Adrenal gland (tissue), 12 donors: ENCODE measurements around the gene ASB6. TPM values are rescaled to one million over a fixed set of nuclear protein-coding genes. Genes with fewer than 3 reads are reported as not detected.

ENCODE experiments used
- DNase-seq, 7 donors: peaks; one replicate each; pipeline ENCODE4 v3.0.0-alpha.2; 2019 to 2020
- H3K27ac ChIP-seq, 5 donors: fragments of 200-600 bp; sonication (generic) in 4 of 5; 1 replicate in 3 of 5; 2 replicates in 2 of 5; pipeline versions ENCODE4 v1.5.1 to v1.8.0; 2016 to 2020; ENCODE audit warnings: mild to moderate bottlenecking in 1 of 5
- H3K27me3 ChIP-seq: fragments of 200-600 bp; 2 replicates; pipeline ENCODE4 v1.8.0; 2021
- H3K36me3 ChIP-seq, 2 donors: fragments of 200-600 bp; replicated peaks in 1 of 2; 1 replicate in 1 of 2; 2 replicates in 1 of 2; pipeline versions ENCODE4 v1.5.1 to v1.8.0; 2018 to 2022
- H3K4me1 ChIP-seq, 2 donors: fragments of 200-600 bp; replicated peaks in 1 of 2; 1 replicate in 1 of 2; 2 replicates in 1 of 2; pipeline versions ENCODE4 v1.5.1 to v1.8.0; 2018 to 2021
- H3K4me3 ChIP-seq, 4 donors: fragments of 200-600 bp; sonication (generic) in 3 of 4; one replicate each; pipeline ENCODE4 v1.5.1; 2016 to 2018
- H3K9me3 ChIP-seq, 3 donors: fragments of 200-600 bp; sonication (generic) in 1 of 3; replicated peaks in 1 of 3; 1 replicate in 2 of 3; 2 replicates in 1 of 3; pipeline versions ENCODE4 v1.5.1 to v1.8.0; 2016 to 2021
- CTCF ChIP-seq, 6 experiments: fragments of 450-650 bp in 4 of 6; fragments of 200-600 bp in 2 of 6; sonication (generic) in 1 of 6; IDR thresholded peaks; 1 replicate in 5 of 6; 2 replicates in 1 of 6; pipeline versions ENCODE4 v1.5.1 to v1.8.0; 2016 to 2021; ENCODE audit warnings: antibody characterized with exemption in 6 of 6, mild to moderate bottlenecking in 2 of 6, moderate library complexity in 1 of 6
- POLR2A ChIP-seq, 2 donors: fragments of 450-650 bp; IDR thresholded peaks; one replicate each; pipeline ENCODE4 v1.6.1; 2017; ENCODE audit warnings: antibody characterized with exemption in 2 of 2, mild to moderate bottlenecking in 2 of 2, moderate library complexity in 1 of 2
- WGBS, 4 donors: extraction: QIAGEN DNeasy Blood & Tissue Kit in 2 of 4; methylation state at CpG; one replicate each; pipeline versions ENCODE4 v1.1.5 to v1.1.7; 2013 to 2017; 5-methylcytosine and 5-hydroxymethylcytosine counted together
- intact Hi-C, 2 donors: fragments of 100-400 bp; cut with DNase I; formaldehyde crosslinking; loops; one replicate each; pipeline versions ENCODE4 v1.14.1 to v1.15.0; 2022 to 2023
- polyA plus RNA-seq, 3 donors: library from polyadenylated mRNA; stranded (reverse); fragments of 200-250 nt in 2 of 3; fragments of 350-450 nt in 1 of 3; fragmentation: Illumina TruSeq in 1 of 3; extraction: RNeasy Lipid Tissue Mini Kit (QIAGEN cat#74804) in 1 of 3; gene quantifications; one replicate each; pipeline ENCODE4 v1.2.3, GENCODE V29; 2013 to 2014
- total RNA-seq, 9 donors: library from RNA; depleted of rRNA in 4 of 9; stranded (reverse); fragments of >200 nt in 4 of 9; fragments of 120-200 nt in 1 of 9; fragmentation: NEBNext Ultra II Directional in 1 of 9; extraction: Animal tissue kit (Norgen Biotek cat#: 25700) in 1 of 9; gene quantifications; one replicate each; pipeline versions ENCODE4 v1.1.0 to v1.2.4, GENCODE V29; 2013 to 2023
- donor health status: healthy with polysubstance abuse.
- donor health status: Bipolar disorder and iron deficiency.
- donor health status: DM: yes; HTN: yes; CAD: no.
- donor health status: DM: no; HTN: no; CAD: no.
- donor health status: DM: no; HTN: no; CAD: no.
- donor health status: DM: yes; HTN: yes; CAD: no.

ASB6 gene
- total and polyA plus RNA-seq, 12 donors, result 10.0 to 34.2 (median 26.8) TPM

GRCh38 chr9:129586245-129586644 lies 55.7 kb downstream of the ASB6 start:
- TF ChIP-seq POLR2A (IDR thresholded peaks at IDR 0.05), result no peak
- no peak for TF ChIP-seq CTCF (IDR thresholded peaks at IDR 0.05)
- intact Hi-C loops, result no loop called here
- H3K36me3 ChIP-seq, result no peaks in the 10 kb centered on the region
- 82 to 96% (median 89%) methylated on average over 1 of the region's 1 CpG for WGBS, 4 donors
- no peak for DNase-seq
- H3K4me3 ChIP-seq, result no peak overlapping the region
- peaks cover 0 to 5% of the 10 kb centered on the region in 2 donors for H3K4me1 ChIP-seq
- no peaks in the 10 kb centered on the region for H3K27me3 ChIP-seq
- H3K9me3 ChIP-seq, result no peaks in the 10 kb centered on the region
- H3K27ac ChIP-seq, result no peak overlapping the region

DNA sequence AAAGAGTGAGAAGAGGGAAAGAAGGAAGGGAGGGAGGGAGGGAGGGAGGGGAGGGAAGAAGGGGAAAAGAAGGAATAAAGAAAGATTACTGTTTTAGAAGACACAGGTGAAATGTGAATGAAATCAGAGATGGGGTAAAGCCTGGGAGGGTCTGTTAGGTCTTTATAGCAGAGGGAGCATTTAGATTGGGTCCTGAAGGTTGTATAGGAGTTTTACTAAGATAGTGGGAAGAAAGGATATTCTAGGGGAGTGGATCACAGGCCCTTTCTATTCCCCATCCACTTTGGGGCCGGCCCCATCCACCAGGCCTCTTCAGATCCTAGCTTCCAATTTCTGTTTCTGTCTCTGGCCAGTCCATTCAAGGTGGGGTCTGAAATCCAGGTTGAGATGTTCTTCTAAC lies 56.6 kb downstream of the ASB6 start:
- Histone ChIP-seq H3K36me3 (no peaks in the 10 kb centered on the region), H3K27ac (no peak overlapping the region)
- intact Hi-C loops, result no loop called here

More for the DNA sequence above, 56.6 kb downstream of the ASB6 start:
- H3K4me3 ChIP-seq, result no peak overlapping the region
- peaks cover 0 to 5% of the 10 kb centered on the region in 2 donors for H3K4me1 ChIP-seq
- TF ChIP-seq CTCF (IDR thresholded peaks at IDR 0.05) (no peak), POLR2A (IDR thresholded peaks at IDR 0.05) (no peak)
- DNase-seq, result no peak
- H3K27me3 ChIP-seq, result no peaks in the 10 kb centered on the region
- H3K9me3 ChIP-seq, result no peaks in the 10 kb centered on the region
- WGBS, 4 donors, result 86 to 100% (median 97%) methylated on average over 1 of the region's 1 CpG

Other genes with a start within 250 kb of the ASB6 start
- gene C9orf50, start 21.1 kb downstream of the ASB6 start, total RNA-seq, result under 1 TPM in 3 of 9 donors, not detected in 6; 0.11 to 0.37 (median 0.14) TPM
- under 1 TPM in 2 of 3 donors, not detected in 1; 0.56 to 0.74 TPM for gene C9orf50, start 21.1 kb downstream of the ASB6 start, polyA plus RNA-seq
- 100 to 1,000 TPM in 4 of 9 donors, 10 to 100 TPM in 5; 27.2 to 190 (median 59.7) TPM for gene NTMT1, start 16.0 kb downstream of the ASB6 start, total RNA-seq
- 100 to 1,000 TPM in 1 of 3 donors, 10 to 100 TPM in 2; 40.0 to 122 (median 87.5) TPM for gene NTMT1, start 16.0 kb downstream of the ASB6 start, polyA plus RNA-seq
- 1 to 10 TPM in 8 of 9 donors, under 1 TPM in 1; 0.55 to 8.3 (median 3.7) TPM for gene PRRX2, start 23.5 kb upstream of the ASB6 start, total RNA-seq
- gene PRRX2, start 23.5 kb upstream of the ASB6 start, polyA plus RNA-seq, result 10 to 100 TPM in 1 of 3 donors, 1 to 10 TPM in 1, under 1 TPM in 1; 0.15 to 14.2 (median 8.1) TPM
- 1 to 10 TPM in 5 of 9 donors, under 1 TPM in 3, not detected in 1; 0.12 to 2.8 (median 1.2) TPM for gene PTGES, start 110.9 kb upstream of the ASB6 start, total RNA-seq
- gene PTGES, start 110.9 kb upstream of the ASB6 start, polyA plus RNA-seq, result 1 to 10 TPM; 1.2 to 4.4 (median 3.7) TPM
- gene TOR1B, start 161.0 kb upstream of the ASB6 start, total RNA-seq, result 10 to 100 TPM; 19.2 to 36.3 (median 27.7) TPM
- gene TOR1B, start 161.0 kb upstream of the ASB6 start, polyA plus RNA-seq, result 10 to 100 TPM in 1 of 3 donors, 1 to 10 TPM in 2; 9.8 to 23.7 (median 10.0) TPM
- 10 to 100 TPM; 23.7 to 61.4 (median 39.5) TPM for gene TOR1A, start 182.0 kb upstream of the ASB6 start, total RNA-seq
- gene TOR1A, start 182.0 kb upstream of the ASB6 start, polyA plus RNA-seq, result 10 to 100 TPM; 19.7 to 51.1 (median 25.5) TPM
- gene C9orf78, start 193.1 kb upstream of the ASB6 start, total RNA-seq, result 10 to 100 TPM; 36.2 to 89.5 (median 42.6) TPM
- 100 to 1,000 TPM in 1 of 3 donors, 10 to 100 TPM in 2; 35.6 to 116 (median 50.8) TPM for gene C9orf78, start 193.1 kb upstream of the ASB6 start, polyA plus RNA-seq
- gene USP20, start 193.3 kb upstream of the ASB6 start, total RNA-seq, result 10 to 100 TPM in 8 of 9 donors, 1 to 10 TPM in 1; 8.3 to 50.1 (median 34.1) TPM
- 10 to 100 TPM; 14.0 to 73.4 (median 69.5) TPM for gene USP20, start 193.3 kb upstream of the ASB6 start, polyA plus RNA-seq